ENCODE measurements around the gene FGR.
A peak's percentile ranks its signal among the peaks of the same experiment; 100 is the strongest.
"Not testable (repeated sequence)": the region's sequence is repeated elsewhere in the genome, so short reads cannot be mapped to it uniquely, and the experiment has no call there.

The FGR gene

GRCh38 chr1:27659497-27660299 is 24.7 kb upstream of the FGR start:
- peak; percentile 55 for DNase-seq (ENCODE audit: low read depth)

GRCh38 chr1:27658951-27659496 is 24.0 kb upstream of the FGR start:
- peak; percentile 83 for DNase-seq (ENCODE audit: low read depth)

GRCh38 chr1:27656157-27656893 is 21.3 kb upstream of the FGR start:
- peak; percentile 76 for DNase-seq (ENCODE audit: low read depth)

GRCh38 chr1:27655151-27655937 is 20.4 kb upstream of the FGR start:
- DNase-seq (ENCODE audit: low read depth), result no peak

GRCh38 chr1:27652111-27652864 is 17.3 kb upstream of the FGR start:
- DNase-seq (ENCODE audit: low read depth), result no peak

GRCh38 chr1:27650539-27651175 is 15.7 kb upstream of the FGR start:
- peak; percentile 50 for DNase-seq (ENCODE audit: low read depth)

- DNase-seq (ENCODE audit: low read depth), result no peak
Observed at GRCh38 chr1:27650171-27650538, 15.2 kb upstream of the FGR start.

- no peak for DNase-seq (ENCODE audit: low read depth)
Observed at GRCh38 chr1:27649306-27649635, 14.3 kb upstream of the FGR start.

- no peak for DNase-seq (ENCODE audit: low read depth)
Observed at GRCh38 chr1:27648602-27649305, 13.8 kb upstream of the FGR start.

- DNase-seq (ENCODE audit: low read depth), result no peak
Observed at GRCh38 chr1:27647328-27647727, 12.3 kb upstream of the FGR start.

GRCh38 chr1:27646676-27647075 is 11.7 kb upstream of the FGR start:
- no peak for DNase-seq (ENCODE audit: low read depth)

- no peak for DNase-seq (ENCODE audit: low read depth)
Observed at GRCh38 chr1:27645071-27645415, 10.1 kb upstream of the FGR start.

GRCh38 chr1:27644369-27645070 is 9.5 kb upstream of the FGR start:
- no peak for DNase-seq (ENCODE audit: low read depth)

- DNase-seq (ENCODE audit: low read depth), result no peak
Observed at GRCh38 chr1:27643600-27644368, 8.8 kb upstream of the FGR start.

- not testable (repeated sequence) for DNase-seq (ENCODE audit: low read depth)
Observed at GRCh38 chr1:27640514-27640913, 5.5 kb upstream of the FGR start.

GRCh38 chr1:27638805-27639204 is 3.8 kb upstream of the FGR start:
- no peak for DNase-seq (ENCODE audit: low read depth)

GRCh38 chr1:27638047-27638734 is 3.2 kb upstream of the FGR start:
- DNase-seq (ENCODE audit: low read depth), result no peak

- DNase-seq (ENCODE audit: low read depth), result no peak
Observed at GRCh38 chr1:27635396-27636142, 584 bp upstream of the FGR start.

All from GM04504 (cell line).